Gastrocnemius medialis (tissue), 4 donors: ENCODE data around the gene RGS8.

ENCODE experiments used
- CTCF ChIP-seq, 5 experiments: fragments of 450-650 bp in 3 of 5; fragments of 200-600 bp in 2 of 5; sonication (generic) in 2 of 5; IDR thresholded peaks in 4 of 5; conservative IDR thresholded peaks in 1 of 5; 1 replicate in 4 of 5; 2 replicates in 1 of 5; pipeline ENCODE4 v1.5.1; 2016 to 2019; ENCODE audit warnings: antibody characterized with exemption in 5 of 5, mild to moderate bottlenecking in 3 of 5, moderate library complexity in 3 of 5
- POLR2A ChIP-seq, 2 donors: fragments of 450-650 bp; IDR thresholded peaks; one replicate each; pipeline ENCODE4 v1.6.1; 2017; ENCODE audit warnings: antibody characterized with exemption in 2 of 2, mild to moderate bottlenecking in 2 of 2, moderate library complexity in 2 of 2

- TF ChIP-seq CTCF (IDR thresholded peaks at IDR 0.05 in 4 of 5, conservative IDR thresholded peaks at IDR 0.05 in 1 of 5) (no peak), POLR2A (IDR thresholded peaks at IDR 0.05) (no peak)
Observed at GRCh38 chr1:182714546-182714945, 30.2 kb upstream of the RGS8 start.
